H1 (cell line): ENCODE results near the gene TMEM54. TPM values are rescaled to one million over a fixed set of nuclear protein-coding genes. Genes with fewer than 3 reads are reported as not detected.

Source experiments
- CTCF ChIA-PET: fragments of 300-600 bp; sonication (Branson Sonifier 250); formaldehyde crosslinking; loops from one replicate; lab custom pipeline; 2021; ENCODE audit not compliant: partially characterized antibody; lab: Charles Lee
- POLR2A ChIA-PET: fragments of 300-600 bp; sonication (Branson Sonifier 250); formaldehyde crosslinking; loops from one replicate; lab custom pipeline; 2021; ENCODE audit warnings: inconsistent platforms; ENCODE audit not compliant: partially characterized antibody; lab: Charles Lee
- DNase-seq, 2 experiments: peaks; one replicate each; pipeline versions ENCODE4 v3.0.0 to v3.0.0-alpha.2; 2010 to 2022; ENCODE audit warnings: low spot score in 2 of 2, low read depth in 1 of 2, mixed read lengths in 1 of 2
- FAIRE-seq: peaks from 2 replicates; lab custom pipeline; 2011; peaks lifted over from hg19 to GRCh38; lab: Jason Lieb, UNC
- H2AFZ ChIP-seq: 2 replicates; pipeline ENCODE4 v1.8.1; 2012; ENCODE audit warnings: low read length, inconsistent platforms
- H2AK5ac ChIP-seq: 2 replicates; pipeline ENCODE4 v1.6.1; 2013; ENCODE audit warnings: low read depth, low read length
- H2BK120ac ChIP-seq: replicated peaks from 2 replicates; pipeline ENCODE3; 2013; ENCODE audit warnings: low read depth, low read length, inconsistent platforms
- H2BK12ac ChIP-seq: 2 replicates; pipeline ENCODE4 v1.6.1; 2013; ENCODE audit warnings: low read depth, low read length
- H2BK15ac ChIP-seq: 2 replicates; pipeline ENCODE4 v1.6.1; 2013; ENCODE audit warnings: low read length
- H2BK20ac ChIP-seq: 2 replicates; pipeline ENCODE4 v1.6.1; 2013; ENCODE audit warnings: low read length
- H2BK5ac ChIP-seq: 2 replicates; pipeline ENCODE4 v1.6.1; 2013; ENCODE audit warnings: low read depth, low read length
- H3K14ac ChIP-seq: 2 replicates; pipeline ENCODE4 v1.6.1; 2013; ENCODE audit warnings: inconsistent platforms; ENCODE audit not compliant: insufficient read length
- H3K18ac ChIP-seq: 2 replicates; pipeline ENCODE4 v1.6.1; 2013; ENCODE audit warnings: low read length; ENCODE audit errors: extremely low read depth
- H3K23ac ChIP-seq: 2 replicates; pipeline ENCODE4 v1.6.1; 2013; ENCODE audit warnings: inconsistent platforms; ENCODE audit not compliant: insufficient read length
- H3K23me2 ChIP-seq: 2 replicates; pipeline ENCODE4 v1.6.1; 2013; ENCODE audit warnings: low read depth, low read length
- H3K27ac ChIP-seq: 2 replicates; pipeline ENCODE4 v1.6.1; 2011; ENCODE audit warnings: low read depth, low read length, inconsistent platforms
- H3K27me3 ChIP-seq, 4 experiments: replicated peaks in 1 of 4; 1 replicate in 1 of 4; 2 replicates in 3 of 4; pipeline versions ENCODE4 v1.6.1 to v1.8.1; 2011 to 2013; ENCODE audit warnings: low read length in 3 of 4, mild to moderate bottlenecking in 3 of 4, inconsistent platforms in 2 of 4, mixed read lengths in 2 of 4, moderate library complexity in 1 of 4; ENCODE audit not compliant: control insufficient read depth in 3 of 4, insufficient read depth in 3 of 4; ENCODE audit errors: extremely low read depth in 1 of 4
- H3K36me3 ChIP-seq, 4 experiments: 2 replicates each; pipeline versions ENCODE4 v1.6.1 to v1.8.1; 2011 to 2013; ENCODE audit warnings: mild to moderate bottlenecking in 4 of 4, low read length in 3 of 4, moderate library complexity in 2 of 4, control low read depth in 1 of 4, inconsistent platforms in 1 of 4; ENCODE audit not compliant: insufficient read depth in 4 of 4, control insufficient read depth in 2 of 4
- H3K4ac ChIP-seq: replicated peaks from 2 replicates; pipeline ENCODE3; 2013; ENCODE audit warnings: low read length, low read depth, mixed read lengths, inconsistent platforms; ENCODE audit not compliant: insufficient read length
- H3K4me1 ChIP-seq, 4 experiments: replicated peaks in 1 of 4; 1 replicate in 1 of 4; 2 replicates in 3 of 4; pipeline versions ENCODE4 v1.6.1 to v1.8.1; 2011 to 2013; ENCODE audit warnings: low read length in 3 of 4, inconsistent platforms in 2 of 4, mixed read lengths in 1 of 4; ENCODE audit not compliant: insufficient read depth in 4 of 4, control insufficient read depth in 3 of 4
- H3K4me2 ChIP-seq, 2 experiments: 2 replicates each; pipeline versions ENCODE4 v1.6.1 to v1.8.1; 2011 to 2013; ENCODE audit warnings: low read depth in 2 of 2, low read length in 2 of 2, control low read depth in 1 of 2, inconsistent platforms in 1 of 2, mild to moderate bottlenecking in 1 of 2; ENCODE audit not compliant: insufficient read depth in 1 of 2
- H3K4me3 ChIP-seq, 4 experiments: fragments of 200-600, 300-600 bp in 1 of 4; sonication (generic), shearing (Covaris generic), sonication (Bioruptor Twin) in 1 of 4; 2 replicates each; pipeline versions ENCODE4 v1.5.1 to v1.8.1; 2011 to 2016; ENCODE audit warnings: low read length in 4 of 4, low read depth in 3 of 4, control low read depth in 2 of 4, inconsistent platforms in 2 of 4, mild to moderate bottlenecking in 2 of 4, mixed read lengths in 1 of 4, moderate library complexity in 1 of 4; ENCODE audit not compliant: insufficient read depth in 2 of 4; ENCODE audit errors: extremely low read depth in 1 of 4
- H3K56ac ChIP-seq: replicated peaks from 2 replicates; pipeline ENCODE3; 2013; ENCODE audit warnings: low read depth, mild to moderate bottlenecking, mixed read lengths, low read length, inconsistent platforms; ENCODE audit not compliant: insufficient read length
- H3K79me1 ChIP-seq: 2 replicates; pipeline ENCODE4 v1.6.1; 2013; ENCODE audit warnings: low read depth, low read length, control low read depth
- H3K79me2 ChIP-seq, 2 experiments: 2 replicates each; pipeline versions ENCODE4 v1.6.1 to v1.8.1; 2012 to 2013; ENCODE audit warnings: low read length in 2 of 2, mild to moderate bottlenecking in 2 of 2, inconsistent platforms in 1 of 2; ENCODE audit not compliant: insufficient read depth in 2 of 2, control insufficient read depth in 1 of 2
- H3K9ac ChIP-seq, 4 experiments: replicated peaks in 1 of 4; 1 replicate in 1 of 4; 2 replicates in 3 of 4; pipeline versions ENCODE4 v1.6.1 to v1.8.1; 2011 to 2013; ENCODE audit warnings: low read depth in 3 of 4, low read length in 3 of 4, control low read depth in 2 of 4, mild to moderate bottlenecking in 2 of 4, moderate library complexity in 2 of 4, inconsistent platforms in 1 of 4; ENCODE audit errors: extremely low read depth in 1 of 4
- H3K9me3 ChIP-seq, 2 experiments: 2 replicates each; pipeline versions ENCODE4 v1.6.1 to v1.8.1; 2012 to 2013; ENCODE audit warnings: mild to moderate bottlenecking in 2 of 2, moderate library complexity in 2 of 2, control low read depth in 1 of 2, inconsistent platforms in 1 of 2, low read depth in 1 of 2, low read length in 1 of 2, mixed read lengths in 1 of 2; ENCODE audit not compliant: insufficient read depth in 2 of 2
- H4K20me1 ChIP-seq, 2 experiments: replicated peaks in 1 of 2; 2 replicates each; pipeline versions ENCODE3 to v1.8.1; 2011 to 2013; ENCODE audit warnings: inconsistent platforms in 2 of 2, low read length in 2 of 2, mild to moderate bottlenecking in 1 of 2; ENCODE audit not compliant: insufficient read depth in 2 of 2, control insufficient read depth in 1 of 2
- H4K5ac ChIP-seq: 2 replicates; pipeline ENCODE4 v1.6.1; 2013; ENCODE audit warnings: low read length, low read depth, mixed read lengths, inconsistent platforms; ENCODE audit not compliant: insufficient read length
- H4K8ac ChIP-seq: 2 replicates; pipeline ENCODE4 v1.8.0; 2013; ENCODE audit warnings: mild to moderate bottlenecking, moderate library complexity, low read length, inconsistent platforms; ENCODE audit not compliant: insufficient read depth; ENCODE audit errors: extremely low read depth
- H4K91ac ChIP-seq: replicated peaks from 2 replicates; pipeline ENCODE3; 2013; ENCODE audit warnings: low read length, mixed read lengths, inconsistent platforms; ENCODE audit not compliant: insufficient read length
- ATF3 ChIP-seq: IDR thresholded peaks from 2 replicates; pipeline ENCODE4 v1.6.1; 2011; ENCODE audit warnings: low read depth, mild to moderate bottlenecking, low read length; ENCODE audit not compliant: insufficient read depth
- BCL11A ChIP-seq, 2 experiments: IDR thresholded peaks; one replicate each; pipeline ENCODE4 v1.6.1; 2011; ENCODE audit warnings: low read depth in 2 of 2, low read length in 2 of 2, mild to moderate bottlenecking in 2 of 2
- CREB1 ChIP-seq: IDR thresholded peaks from 2 replicates; pipeline ENCODE4 v1.6.1; 2012; ENCODE audit warnings: inconsistent platforms
- EZH2 ChIP-seq: fragments of 200-600 bp; sonication (generic); IDR thresholded peaks from 2 replicates; pipeline ENCODE4 v1.7.1; 2012; ENCODE audit warnings: low read depth, mild to moderate bottlenecking, moderate library complexity, low read length, inconsistent platforms; ENCODE audit not compliant: severe bottlenecking
- FOSL1 ChIP-seq: IDR thresholded peaks from 2 replicates; pipeline ENCODE4 v1.6.1; 2011; ENCODE audit warnings: mild to moderate bottlenecking, low read depth, low read length, moderate library complexity; ENCODE audit not compliant: insufficient read depth
- HDAC2 ChIP-seq, 2 experiments: fragments of 300-600 bp in 1 of 2; sonication (generic) in 1 of 2; IDR thresholded peaks; 2 replicates each; pipeline ENCODE4 v1.6.1; 2011 to 2012; ENCODE audit warnings: low read depth in 2 of 2, low read length in 2 of 2, mild to moderate bottlenecking in 2 of 2, moderate library complexity in 2 of 2, borderline replicate concordance in 1 of 2, inconsistent platforms in 1 of 2
- KDM1A ChIP-seq: fragments of 200-600, 300-600 bp; sonication (generic); IDR thresholded peaks from 2 replicates; pipeline ENCODE4 v1.7.1; 2016; ENCODE audit warnings: mild to moderate bottlenecking, low read length, borderline replicate concordance
- MAFK ChIP-seq: IDR thresholded peaks from 2 replicates; pipeline ENCODE4 v1.6.1; 2012; ENCODE audit warnings: low read depth, mild to moderate bottlenecking, improper control_type of control experiment, low read length
- MAX ChIP-seq: IDR thresholded peaks from 2 replicates; pipeline ENCODE4 v1.6.1; 2012; ENCODE audit warnings: inconsistent platforms
- POLR2A ChIP-seq, 2 experiments: IDR thresholded peaks; 1 replicate in 1 of 2; 2 replicates in 1 of 2; pipeline ENCODE4 v1.6.1; 2011; ENCODE audit warnings: low read depth in 2 of 2, low read length in 2 of 2, mild to moderate bottlenecking in 2 of 2; ENCODE audit errors: control extremely low read depth in 1 of 2
- RXRA ChIP-seq: IDR thresholded peaks from 2 replicates; pipeline ENCODE4 v1.6.1; 2011; ENCODE audit warnings: low read depth, mild to moderate bottlenecking, low read length, moderate library complexity; ENCODE audit not compliant: insufficient read depth
- TAF7 ChIP-seq: optimal IDR thresholded peaks from 2 replicates; pipeline ENCODE3; 2011; ENCODE audit warnings: low read depth, mild to moderate bottlenecking, inconsistent platforms, low read length, moderate library complexity, borderline replicate concordance
- WGBS, 2 experiments: shearing (Covaris generic) in 1 of 2; methylation state at CpG; one replicate each; pipeline versions ENCODE4 v1.1.6 to v1.1.7; 2013 to 2015; ENCODE audit warnings: low lambda C conversion rate in 2 of 2, mixed read lengths in 2 of 2, inconsistent platforms in 1 of 2, low coverage in 1 of 2, missing lambda C conversion rate in 1 of 2; ENCODE audit not compliant: insufficient replicate concordance in 2 of 2, insufficient coverage in 1 of 2, insufficient read length in 1 of 2; ENCODE audit errors: extremely low coverage in 1 of 2, missing lambda C conversion rate in 1 of 2; 5-methylcytosine and 5-hydroxymethylcytosine counted together
- polyA plus RNA-seq, 7 experiments: library from polyadenylated mRNA; depleted of rRNA in 3 of 7; stranded (reverse) in 5 of 7; unstranded in 2 of 7; fragments of >200 nt in 5 of 7; fragments of 200-250 nt in 2 of 7; gene quantifications; 1 replicate in 5 of 7; 2 replicates in 1 of 7; 4 replicates in 1 of 7; pipeline versions ENCODE4 v1.2.1 to v1.2.3, GENCODE V29; 2011 to 2013; ENCODE audit warnings: missing spikeins in 2 of 7, mixed read lengths in 2 of 7
- total RNA-seq: library from RNA; stranded (reverse); fragmentation: NEBNext Ultra II Directional; extraction: Animal tissue kit (Norgen Biotek cat#: 25700); gene quantifications from 2 replicates; pipeline ENCODE4 v1.2.1, GENCODE V29; 2021

Gene TMEM54
- total and polyA plus RNA-seq, 2 of the 8 experiments (the other 6 are each of a cell fraction or from before 2014, with no cell fraction given), result 9.5 to 58.7 TPM

GRCh38 chr1:32929366-32929765 lies 28.2 kb upstream of the TMEM54 start:
- WGBS, 2 experiments, result 75% methylated on average over 2 of the region's 2 CpGs; no CpG with 5 or more reads in 1 of the 2 experiments
- TF ChIP-seq HDAC2 (IDR thresholded peaks at IDR 0.05; ENCODE audit: borderline replicate concordance in 1 of 2, low read depth in 2 of 2, low read length in 2 of 2) (no peak), CREB1 (no peak), BCL11A (IDR thresholded peaks at IDR 0.05; ENCODE audit: low read depth in 2 of 2, low read length in 2 of 2) (no peak), EZH2 (no peak), TAF7 (no peak), FOSL1 (no peak), KDM1A (no peak), RXRA (no peak), MAFK (no peak), ATF3 (no peak), POLR2A (IDR thresholded peaks at IDR 0.05; ENCODE audit: control extremely low read depth in 1 of 2, low read depth in 2 of 2, low read length in 2 of 2) (no peak), MAX (no peak)

More at GRCh38 chr1:32929366-32929765, 28.2 kb upstream of the TMEM54 start:
- Histone ChIP-seq H2BK20ac (no peak overlapping the region), H3K18ac (no peak overlapping the region), H3K14ac (no peak overlapping the region), H3K27ac (no peak overlapping the region), H3K4me2 (no peak overlapping the region), H4K91ac (no peak overlapping the region), H3K79me2 (no peaks in the 10 kb centered on the region), H2AFZ (no peak overlapping the region), H4K8ac (no peak overlapping the region), H2AK5ac (no peak overlapping the region), H3K4ac (no peak overlapping the region), H3K23ac (no peak overlapping the region), H3K4me1 (peaks cover 0 to 4% (median 2%) of the 10 kb centered on the region in 4 experiments; a peak in 5 of 7 replicates), H3K9me3 (no peaks in the 10 kb centered on the region), H2BK120ac (no peak overlapping the region), H4K20me1 (peaks cover 0 to 2% of the 10 kb centered on the region in 2 experiments), H2BK5ac (no peak overlapping the region), H2BK15ac (no peak overlapping the region), H3K23me2 (peaks cover 11% of the 10 kb centered on the region; the same call in 1 of the 2 replicates), H3K56ac (no peak overlapping the region), H4K5ac (no peak overlapping the region), H3K36me3 (no peaks in the 10 kb centered on the region), H3K9ac (no peak overlapping the region), H3K79me1 (no peaks in the 10 kb centered on the region), H3K27me3 (peaks cover 6 to 36% (median 32%) of the 10 kb centered on the region in 4 experiments), H3K4me3 (no peak overlapping the region), H2BK12ac (no peak overlapping the region)
- FAIRE-seq (no peak), DNase-seq (no peak)
- POLR2A ChIA-PET, result no interaction called here
- CTCF ChIA-PET, result interaction anchor here (0.6 to 7.4 kb wide), 6 partner anchors 11 to 428 kb away, joined by 3 to 77 read pairs (median 4); no protein-coding TSS in a partner anchor
